Measurements from ENCODE around the gene ADRA2B. TPM values are rescaled to one million over a fixed set of nuclear protein-coding genes. Genes with fewer than 3 reads are reported as not detected.

Gene ADRA2B
- total RNA-seq, 1 donor from 2014 or later = 0.49 TPM

DNA sequence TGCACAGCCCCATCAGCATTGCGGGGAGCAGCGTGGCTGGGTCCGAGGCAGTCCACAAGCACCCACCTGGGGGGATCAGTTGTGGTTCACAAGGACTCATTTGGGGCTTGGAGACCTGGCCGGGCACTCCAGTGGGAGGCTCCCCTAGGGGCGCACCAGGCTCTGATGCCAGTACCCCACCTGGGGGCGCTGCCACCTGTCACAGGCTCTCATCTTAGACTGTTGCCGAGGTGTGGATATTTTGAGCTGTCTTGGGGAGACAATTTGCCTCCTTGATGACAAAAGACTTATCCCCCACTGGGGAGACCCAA is 3.0 kb downstream of the ADRA2B start:
- intact Hi-C loops (cut with DNase I) = no loop called here

DNA sequence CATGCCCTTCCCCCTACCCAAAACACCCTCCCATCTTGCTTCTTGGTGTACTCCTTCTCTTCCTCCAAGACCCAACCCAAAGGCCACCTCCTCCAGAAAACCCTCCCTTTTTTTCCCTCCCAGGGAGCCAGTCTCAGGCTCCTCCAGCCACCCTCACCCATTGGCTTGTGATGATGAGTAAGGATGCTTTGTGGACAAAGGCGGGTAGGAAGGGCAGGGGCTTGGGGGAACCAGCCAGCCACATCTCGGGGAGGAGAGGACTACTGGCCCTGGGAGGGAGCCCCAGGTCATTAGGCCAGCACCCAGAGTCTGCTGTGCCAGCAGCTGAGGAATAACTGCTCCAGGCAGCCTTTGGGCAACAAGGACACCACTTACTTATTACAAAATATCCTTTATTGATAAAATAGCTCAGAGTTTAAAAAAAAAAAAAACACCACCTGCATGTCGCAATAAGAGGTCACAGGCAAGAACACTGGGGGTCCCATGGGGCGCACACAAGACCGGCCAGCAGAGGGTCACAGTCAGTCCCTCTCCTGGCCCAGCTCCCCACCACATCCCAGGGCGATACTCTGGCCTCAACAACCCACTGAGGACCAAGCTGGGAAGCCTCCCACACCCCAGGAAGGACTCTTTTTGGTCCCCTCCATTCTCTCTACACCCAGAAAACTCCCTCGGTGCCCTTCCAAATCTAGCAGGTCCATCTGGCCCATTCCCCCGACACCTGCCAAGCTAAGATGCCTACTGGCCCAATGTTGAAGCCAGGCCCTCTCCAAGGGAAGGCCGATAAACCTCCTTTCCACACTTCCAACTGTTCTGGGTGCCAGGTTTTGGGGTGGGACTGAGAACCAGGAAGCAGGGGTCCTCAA is 3.6 kb downstream of the ADRA2B start:
- H3K4me3 ChIP-seq = no peak overlapping the region
- no peak for DNase-seq (ENCODE audit: extremely low spot score in 2 of 2)
- intact Hi-C loops (cut with DNase I) = no loop called here
- H3K27ac ChIP-seq = no peak overlapping the region
- H3K4me1 ChIP-seq = peaks cover 23% of the 10 kb centered on the region
- no peaks in the 10 kb centered on the region for H3K36me3 ChIP-seq
- TF ChIP-seq, protein P1, sequence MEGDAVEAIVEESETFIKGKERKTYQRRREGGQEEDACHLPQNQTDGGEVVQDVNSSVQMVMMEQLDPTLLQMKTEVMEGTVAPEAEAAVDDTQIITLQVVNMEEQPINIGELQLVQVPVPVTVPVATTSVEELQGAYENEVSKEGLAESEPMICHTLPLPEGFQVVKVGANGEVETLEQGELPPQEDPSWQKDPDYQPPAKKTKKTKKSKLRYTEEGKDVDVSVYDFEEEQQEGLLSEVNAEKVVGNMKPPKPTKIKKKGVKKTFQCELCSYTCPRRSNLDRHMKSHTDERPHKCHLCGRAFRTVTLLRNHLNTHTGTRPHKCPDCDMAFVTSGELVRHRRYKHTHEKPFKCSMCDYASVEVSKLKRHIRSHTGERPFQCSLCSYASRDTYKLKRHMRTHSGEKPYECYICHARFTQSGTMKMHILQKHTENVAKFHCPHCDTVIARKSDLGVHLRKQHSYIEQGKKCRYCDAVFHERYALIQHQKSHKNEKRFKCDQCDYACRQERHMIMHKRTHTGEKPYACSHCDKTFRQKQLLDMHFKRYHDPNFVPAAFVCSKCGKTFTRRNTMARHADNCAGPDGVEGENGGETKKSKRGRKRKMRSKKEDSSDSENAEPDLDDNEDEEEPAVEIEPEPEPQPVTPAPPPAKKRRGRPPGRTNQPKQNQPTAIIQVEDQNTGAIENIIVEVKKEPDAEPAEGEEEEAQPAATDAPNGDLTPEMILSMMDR (IDR thresholded peaks at IDR 0.05) = no peak
- no peaks in the 10 kb centered on the region for H3K27me3 ChIP-seq
- no peaks in the 10 kb centered on the region for H3K9me3 ChIP-seq

More for the DNA sequence above, 3.0 kb downstream of the ADRA2B start:
- no peak for DNase-seq (ENCODE audit: extremely low spot score in 2 of 2)
- H3K36me3 ChIP-seq = no peaks in the 10 kb centered on the region
- no peaks in the 10 kb centered on the region for H3K9me3 ChIP-seq
- TF ChIP-seq POLR2A (IDR thresholded peaks at IDR 0.05) (no peak), POLR2AphosphoS5 (IDR thresholded peaks at IDR 0.05; ENCODE audit: insufficient read depth in 1 of 2, low read depth in 1 of 2) (no peak)
- TF ChIP-seq, protein P1 (IDR thresholded peaks at IDR 0.05) = no peak
- no peak overlapping the region for H3K4me3 ChIP-seq
- no peaks in the 10 kb centered on the region for H3K27me3 ChIP-seq
- no peak overlapping the region for H3K27ac ChIP-seq
- peaks cover 23% of the 10 kb centered on the region for H3K4me1 ChIP-seq

DNA sequence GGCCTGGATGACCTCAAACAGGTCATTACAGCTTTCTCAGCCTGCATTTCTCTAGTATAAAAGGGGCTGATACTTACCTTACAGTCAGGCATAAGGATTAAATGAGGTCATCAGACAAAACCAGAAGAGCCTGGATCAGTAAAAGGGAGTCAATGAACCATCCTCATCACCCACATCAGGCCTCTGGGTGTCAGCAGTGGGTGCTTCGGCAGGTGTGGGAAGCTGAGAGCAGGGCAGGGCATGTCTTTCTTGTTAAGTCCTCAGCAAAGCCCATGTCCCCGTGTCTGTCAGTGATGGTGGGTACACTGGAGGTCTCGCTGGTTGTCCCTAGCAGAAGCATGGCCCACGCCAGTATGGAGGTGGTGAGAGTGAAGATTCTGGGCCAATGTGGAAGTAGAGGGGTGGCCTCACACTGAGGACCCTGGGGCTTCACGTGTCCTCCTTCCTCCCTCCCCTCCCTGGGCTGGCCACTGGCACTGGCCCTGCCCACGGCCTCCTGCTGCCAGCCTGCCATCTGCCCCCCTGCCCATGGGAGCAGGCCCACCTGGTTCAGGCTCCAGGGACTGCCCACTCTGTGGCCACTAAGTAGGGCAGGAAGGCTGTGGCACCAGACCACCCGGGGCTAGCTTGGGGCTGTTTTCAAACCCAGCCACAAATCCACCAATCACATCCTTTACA is 4.4 kb downstream of the ADRA2B start:
- Histone ChIP-seq H3K4me1 (peaks cover 15% of the 10 kb centered on the region), H3K27me3 (no peaks in the 10 kb centered on the region), H3K4me3 (no peak overlapping the region), H3K9me3 (no peaks in the 10 kb centered on the region), H3K27ac (no peak overlapping the region), H3K36me3 (no peaks in the 10 kb centered on the region)
- intact Hi-C loops (cut with DNase I) = no loop called here
- no peak for DNase-seq (ENCODE audit: extremely low spot score in 2 of 2)
- TF ChIP-seq POLR2AphosphoS5 (IDR thresholded peaks at IDR 0.05; ENCODE audit: insufficient read depth in 1 of 2, low read depth in 1 of 2) (no peak), POLR2A (IDR thresholded peaks at IDR 0.05) (no peak)
- TF ChIP-seq, protein P1 (IDR thresholded peaks at IDR 0.05) = no peak

DNA sequence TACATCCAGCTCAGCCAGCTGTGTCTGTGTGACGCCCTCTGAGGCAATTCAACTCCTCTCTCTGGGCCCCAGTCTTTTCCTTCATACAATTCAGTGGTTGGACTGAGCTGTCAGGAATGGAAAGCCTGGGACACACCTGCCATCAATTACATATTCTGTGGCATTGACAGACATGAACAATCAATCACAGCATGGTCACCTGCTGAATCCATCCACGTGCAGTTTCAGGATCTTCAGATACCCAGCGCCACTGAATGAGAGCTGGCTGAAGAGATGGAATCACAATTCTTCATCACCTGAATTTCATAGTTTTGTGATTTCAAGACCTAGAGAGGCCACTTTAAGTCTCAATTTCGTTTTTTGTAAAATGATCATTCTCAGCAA is 5.1 kb downstream of the ADRA2B start:
- Histone ChIP-seq H3K9me3 (no peaks in the 10 kb centered on the region), H3K27me3 (no peaks in the 10 kb centered on the region), H3K4me3 (no peak overlapping the region), H3K27ac (no peak overlapping the region), H3K4me1 (peaks cover 13% of the 10 kb centered on the region), H3K36me3 (no peaks in the 10 kb centered on the region)
- intact Hi-C loops (cut with DNase I) = no loop called here
- no peak for DNase-seq (ENCODE audit: extremely low spot score in 2 of 2)
- TF ChIP-seq POLR2A (IDR thresholded peaks at IDR 0.05) = no peak

DNA sequence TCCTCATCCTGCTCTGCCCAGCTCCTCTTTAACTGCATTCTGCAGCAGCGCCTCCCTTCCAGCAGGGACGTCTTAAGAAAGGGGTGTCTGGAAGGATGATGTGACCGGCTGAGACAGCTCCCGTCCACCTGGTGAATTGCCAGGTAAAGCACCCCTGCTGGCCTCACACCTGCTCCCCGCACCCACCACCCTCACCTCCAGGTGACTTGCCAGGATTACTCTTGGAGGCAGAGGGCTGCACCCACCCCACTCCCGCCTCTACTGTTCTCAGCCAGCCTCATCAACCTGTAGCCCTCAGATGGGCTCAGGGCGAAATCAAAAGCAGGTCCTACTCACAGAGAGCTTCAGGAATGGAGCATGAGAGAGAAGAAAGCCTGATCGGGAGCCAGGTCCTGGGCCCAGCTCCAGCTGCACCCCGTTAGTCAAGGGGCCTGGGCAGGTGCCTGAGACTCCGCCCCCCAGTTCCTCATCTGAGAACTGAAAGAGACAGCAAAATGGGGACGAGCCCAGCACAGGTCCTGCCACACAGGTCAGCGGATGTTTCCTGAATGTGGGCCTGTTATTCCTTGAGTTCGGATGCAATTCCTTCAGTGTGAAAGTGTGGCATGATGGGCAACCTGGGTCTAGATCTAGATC is 5.6 kb downstream of the ADRA2B start:
- no peak for DNase-seq (ENCODE audit: extremely low spot score in 2 of 2)
- no peak overlapping the region for H3K27ac ChIP-seq
- peaks cover 9% of the 10 kb centered on the region for H3K4me1 ChIP-seq
- H3K27me3 ChIP-seq = no peaks in the 10 kb centered on the region
- TF ChIP-seq POLR2A (IDR thresholded peaks at IDR 0.05) = no peak
- TF ChIP-seq, protein P1 (IDR thresholded peaks at IDR 0.05) = no peak
- TF ChIP-seq POLR2AphosphoS5 (IDR thresholded peaks at IDR 0.05; ENCODE audit: insufficient read depth in 1 of 2, low read depth in 1 of 2) = no peak
- H3K9me3 ChIP-seq = peaks cover 1% of the 10 kb centered on the region
- H3K4me3 ChIP-seq = no peak overlapping the region
- intact Hi-C loops (cut with DNase I) = no loop called here
- no peaks in the 10 kb centered on the region for H3K36me3 ChIP-seq
